BLaER1 (cell line): ENCODE measurements around the gene MMD.

Source experiments
- H3K27ac ChIP-seq: shearing (Covaris generic); formaldehyde crosslinking; 2 replicates; pipeline ENCODE4 v1.8.1; 2022
- H3K27me3 ChIP-seq: shearing (Covaris generic); formaldehyde crosslinking; 2 replicates; pipeline ENCODE4 v1.8.1; 2022
- H3K36me3 ChIP-seq: shearing (Covaris generic); formaldehyde crosslinking; 2 replicates; pipeline ENCODE4 v1.8.1; 2022
- H3K4me1 ChIP-seq: shearing (Covaris generic); formaldehyde crosslinking; 2 replicates; pipeline ENCODE4 v1.8.1; 2022
- H3K4me2 ChIP-seq: shearing (Covaris generic); formaldehyde crosslinking; 2 replicates; pipeline ENCODE4 v1.8.1; 2022
- H3K4me3 ChIP-seq: shearing (Covaris generic); formaldehyde crosslinking; 2 replicates; pipeline ENCODE4 v1.8.1; 2022
- H3K9ac ChIP-seq: shearing (Covaris generic); formaldehyde crosslinking; 2 replicates; pipeline ENCODE4 v1.8.1; 2022
- H3K9me3 ChIP-seq: shearing (Covaris generic); formaldehyde crosslinking; 2 replicates; pipeline ENCODE4 v1.8.1; 2022
- H4K20me1 ChIP-seq: shearing (Covaris generic); formaldehyde crosslinking; 2 replicates; pipeline ENCODE4 v1.8.1; 2022
- Cebpa-rat ChIP-seq: shearing (Covaris generic); IDR thresholded peaks from 2 replicates; pipeline ENCODE4 v1.8.1; 2022

MMD gene

DNA sequence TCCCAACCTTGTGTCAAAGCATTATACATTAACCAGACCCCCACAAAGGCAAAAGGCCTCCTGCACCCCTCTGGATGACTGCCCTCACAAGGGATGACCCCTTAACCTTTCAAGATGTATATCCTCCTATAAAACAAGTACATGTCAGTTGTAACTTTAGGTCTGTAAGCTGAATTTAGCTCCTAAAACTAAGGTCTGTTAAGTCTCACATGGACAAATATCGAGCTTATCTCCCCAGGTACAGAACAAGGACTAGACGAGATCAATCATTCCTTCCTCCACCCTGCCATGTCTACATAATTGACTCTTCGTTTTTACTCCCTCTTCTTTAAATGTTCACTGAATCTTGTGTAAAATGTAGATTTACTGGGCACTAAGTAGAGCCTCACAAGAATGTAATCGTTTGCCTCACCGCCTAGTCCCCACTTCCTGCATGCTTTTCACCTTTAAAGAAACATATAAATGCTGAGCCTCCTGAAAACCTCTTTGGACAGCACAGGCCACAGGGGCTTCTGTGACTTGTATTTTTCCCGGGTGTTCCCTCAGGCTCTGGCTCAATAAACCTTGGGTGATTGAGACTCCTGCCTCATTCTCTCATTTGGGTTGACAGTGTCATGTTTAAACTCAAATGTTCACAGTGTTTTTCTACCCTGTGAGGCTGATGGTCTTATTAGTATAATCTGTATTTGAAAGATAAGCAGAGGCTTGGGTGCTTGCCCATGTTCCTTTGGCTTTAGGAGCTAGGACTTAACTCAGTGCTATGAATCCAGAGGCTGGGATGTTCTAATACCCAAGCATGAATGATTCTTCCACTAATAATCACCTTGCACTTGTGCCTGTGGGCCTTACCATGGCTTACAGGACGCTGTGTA is 37.6 kb downstream of the MMD start:
- no peak overlapping the region for H3K27ac ChIP-seq
- H3K9me3 ChIP-seq, result no peaks in the 10 kb centered on the region
- no peak overlapping the region for H3K4me3 ChIP-seq
- no peak for TF ChIP-seq Cebpa-rat
- H3K4me1 ChIP-seq, result no peaks in the 10 kb centered on the region
- H3K36me3 ChIP-seq, result no peaks in the 10 kb centered on the region
- H3K4me2 ChIP-seq, result no peak overlapping the region
- no peak overlapping the region for H3K9ac ChIP-seq
- H3K27me3 ChIP-seq, result no peaks in the 10 kb centered on the region
- no peaks in the 10 kb centered on the region for H4K20me1 ChIP-seq

DNA sequence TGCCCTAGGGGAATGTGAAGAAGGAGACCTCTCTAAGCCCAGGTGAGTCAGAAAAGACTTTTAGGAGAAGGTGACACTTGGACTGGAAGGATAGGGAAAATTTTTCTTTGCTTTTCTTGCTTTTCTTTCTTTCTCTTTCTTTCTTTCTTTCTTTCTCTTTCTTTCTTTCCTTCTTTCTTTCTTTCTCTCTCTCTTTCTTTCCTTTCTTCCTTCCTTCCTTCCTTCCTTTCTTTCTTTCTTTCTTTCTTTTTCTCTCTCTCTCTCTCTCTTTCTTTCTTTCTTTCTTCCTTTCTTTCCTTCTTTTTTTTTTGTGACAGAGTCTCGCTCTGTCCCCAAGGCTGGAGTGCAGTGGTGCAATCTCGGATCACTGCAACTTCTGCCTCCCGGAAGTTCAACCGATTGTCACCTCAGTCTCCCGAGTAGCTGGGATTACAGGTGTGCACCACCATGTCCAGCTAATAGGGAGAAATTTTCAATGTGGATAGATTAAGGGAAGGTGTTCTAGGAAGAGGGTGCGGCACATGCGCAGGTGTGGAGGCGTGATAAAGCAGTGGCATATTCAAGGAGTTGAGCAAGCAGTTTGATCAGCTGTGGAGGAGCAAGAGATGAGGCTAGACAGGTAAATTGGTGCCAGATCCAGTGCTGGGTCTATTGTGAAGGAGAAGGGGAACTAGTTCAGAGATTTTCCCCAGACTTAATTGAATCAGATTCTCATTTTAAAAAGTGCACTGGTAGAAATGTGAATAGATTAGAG is 40.4 kb downstream of the MMD start:
- H3K36me3 ChIP-seq, result no peaks in the 10 kb centered on the region
- no peak overlapping the region for H3K4me3 ChIP-seq
- H3K27ac ChIP-seq, result no peak overlapping the region
- H4K20me1 ChIP-seq, result no peaks in the 10 kb centered on the region
- TF ChIP-seq Cebpa-rat, result no peak
- no peaks in the 10 kb centered on the region for H3K4me1 ChIP-seq
- no peak overlapping the region for H3K4me2 ChIP-seq
- no peaks in the 10 kb centered on the region for H3K27me3 ChIP-seq
- no peaks in the 10 kb centered on the region for H3K9me3 ChIP-seq
- no peak overlapping the region for H3K9ac ChIP-seq

GRCh38 chr17:55377671-55378275 is 43.9 kb downstream of the MMD start:
- H4K20me1 ChIP-seq, result no peaks in the 10 kb centered on the region
- no peak for TF ChIP-seq Cebpa-rat
- H3K4me3 ChIP-seq, result no peak overlapping the region
- peaks cover 17% of the 10 kb centered on the region for H3K9me3 ChIP-seq
- H3K27ac ChIP-seq, result no peak overlapping the region
- no peaks in the 10 kb centered on the region for H3K36me3 ChIP-seq
- H3K4me2 ChIP-seq, result no peak overlapping the region
- H3K4me1 ChIP-seq, result no peaks in the 10 kb centered on the region
- no peaks in the 10 kb centered on the region for H3K27me3 ChIP-seq
- H3K9ac ChIP-seq, result no peak overlapping the region

GRCh38 chr17:55368706-55369105 is 52.9 kb downstream of the MMD start:
- Histone ChIP-seq H3K4me2 (no peak overlapping the region), H3K27ac (no peak overlapping the region), H3K9me3 (peaks cover 51% of the 10 kb centered on the region), H3K9ac (no peak overlapping the region), H3K36me3 (no peaks in the 10 kb centered on the region), H3K4me1 (peaks cover 5% of the 10 kb centered on the region; the same call in 1 of the 2 replicates), H3K27me3 (no peaks in the 10 kb centered on the region), H3K4me3 (no peak overlapping the region), H4K20me1 (no peaks in the 10 kb centered on the region)
- no peak for TF ChIP-seq Cebpa-rat

DNA sequence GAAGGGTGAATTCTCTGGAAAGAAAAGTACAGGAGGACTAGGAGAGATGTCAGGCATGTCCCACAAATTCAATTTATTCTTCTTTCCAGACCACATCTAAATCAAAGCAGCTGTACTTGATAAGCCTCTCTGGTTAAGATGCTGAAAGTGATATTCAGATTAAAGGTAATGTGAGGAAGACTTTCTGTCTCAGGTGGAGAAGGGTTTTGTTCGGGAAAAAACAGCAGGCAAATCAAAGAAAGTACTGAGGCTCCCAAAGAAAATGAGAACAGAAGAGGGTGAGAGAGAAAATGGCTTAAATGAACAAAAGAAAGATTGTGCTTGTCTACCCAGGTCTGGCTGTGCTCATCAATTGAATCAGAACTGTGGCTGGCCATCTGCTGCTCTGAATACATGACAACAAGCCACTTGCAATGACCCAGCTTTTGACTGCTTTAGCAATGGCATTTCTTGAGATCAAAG is 55.6 kb downstream of the MMD start:
- Histone ChIP-seq H3K27me3 (no peaks in the 10 kb centered on the region), H3K9ac (no peak overlapping the region)

DNA sequence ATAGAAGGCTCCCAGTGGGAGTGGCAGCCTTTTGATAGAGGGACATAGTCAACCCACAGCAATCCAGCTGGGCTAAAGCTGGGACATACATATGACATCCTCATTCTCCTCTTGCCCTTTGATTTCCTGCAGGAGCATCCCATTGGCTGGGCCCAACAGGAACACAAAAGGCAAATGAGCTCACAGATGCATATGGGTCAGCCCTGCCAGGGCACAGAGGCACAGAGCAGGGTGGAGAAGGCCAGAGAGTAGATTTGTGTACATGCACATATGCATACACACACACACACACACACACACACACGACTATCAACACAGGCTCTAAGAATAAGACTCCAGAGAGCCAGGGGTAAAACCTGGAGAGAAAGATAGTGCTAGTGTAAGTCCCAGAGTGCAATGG is 58.6 kb downstream of the MMD start:
- no peaks in the 10 kb centered on the region for H3K36me3 ChIP-seq
- H3K4me2 ChIP-seq, result no peak overlapping the region
- H4K20me1 ChIP-seq, result no peaks in the 10 kb centered on the region
- peaks cover 19% of the 10 kb centered on the region for H3K9me3 ChIP-seq
- H3K4me1 ChIP-seq, result no peaks in the 10 kb centered on the region
- no peak for TF ChIP-seq Cebpa-rat
- H3K4me3 ChIP-seq, result no peak overlapping the region
- no peaks in the 10 kb centered on the region for H3K27me3 ChIP-seq
- no peak overlapping the region for H3K9ac ChIP-seq
- no peak overlapping the region for H3K27ac ChIP-seq

More for the DNA sequence above, 55.6 kb downstream of the MMD start:
- H3K36me3 ChIP-seq, result no peaks in the 10 kb centered on the region
- no peak overlapping the region for H3K4me3 ChIP-seq
- H3K4me2 ChIP-seq, result no peak overlapping the region
- H3K4me1 ChIP-seq, result peaks cover 5% of the 10 kb centered on the region; the same call in 1 of the 2 replicates
- TF ChIP-seq Cebpa-rat, result no peak
- peaks cover 30% of the 10 kb centered on the region for H3K9me3 ChIP-seq
- no peak overlapping the region for H3K27ac ChIP-seq
- H4K20me1 ChIP-seq, result no peaks in the 10 kb centered on the region

DNA sequence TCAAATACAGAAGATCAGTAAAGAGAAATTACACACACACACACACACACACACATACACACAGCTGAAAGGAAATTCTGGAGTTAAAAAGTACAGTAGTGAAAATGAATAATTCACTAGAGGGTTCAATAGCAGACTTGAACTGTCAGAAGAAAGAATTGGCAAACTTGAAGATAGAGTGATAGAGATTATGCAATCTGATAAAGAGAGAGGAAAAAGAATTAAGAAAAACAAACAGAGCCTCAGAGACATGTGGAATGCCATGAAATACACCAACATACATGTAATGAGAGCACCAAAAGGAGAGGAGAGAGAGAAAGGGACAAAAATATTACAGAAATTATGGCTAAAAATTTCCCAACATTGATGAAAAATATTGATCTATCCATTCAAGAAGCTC is 60.7 kb downstream of the MMD start:
- H3K27ac ChIP-seq, result no peak overlapping the region
- no peak overlapping the region for H3K4me2 ChIP-seq
- H3K36me3 ChIP-seq, result no peaks in the 10 kb centered on the region
- H3K4me3 ChIP-seq, result no peak overlapping the region
- no peaks in the 10 kb centered on the region for H3K4me1 ChIP-seq
- no peak overlapping the region for H3K9ac ChIP-seq
- no peak for TF ChIP-seq Cebpa-rat
- no peaks in the 10 kb centered on the region for H4K20me1 ChIP-seq
- no peaks in the 10 kb centered on the region for H3K27me3 ChIP-seq
- H3K9me3 ChIP-seq, result peaks cover 19% of the 10 kb centered on the region

DNA sequence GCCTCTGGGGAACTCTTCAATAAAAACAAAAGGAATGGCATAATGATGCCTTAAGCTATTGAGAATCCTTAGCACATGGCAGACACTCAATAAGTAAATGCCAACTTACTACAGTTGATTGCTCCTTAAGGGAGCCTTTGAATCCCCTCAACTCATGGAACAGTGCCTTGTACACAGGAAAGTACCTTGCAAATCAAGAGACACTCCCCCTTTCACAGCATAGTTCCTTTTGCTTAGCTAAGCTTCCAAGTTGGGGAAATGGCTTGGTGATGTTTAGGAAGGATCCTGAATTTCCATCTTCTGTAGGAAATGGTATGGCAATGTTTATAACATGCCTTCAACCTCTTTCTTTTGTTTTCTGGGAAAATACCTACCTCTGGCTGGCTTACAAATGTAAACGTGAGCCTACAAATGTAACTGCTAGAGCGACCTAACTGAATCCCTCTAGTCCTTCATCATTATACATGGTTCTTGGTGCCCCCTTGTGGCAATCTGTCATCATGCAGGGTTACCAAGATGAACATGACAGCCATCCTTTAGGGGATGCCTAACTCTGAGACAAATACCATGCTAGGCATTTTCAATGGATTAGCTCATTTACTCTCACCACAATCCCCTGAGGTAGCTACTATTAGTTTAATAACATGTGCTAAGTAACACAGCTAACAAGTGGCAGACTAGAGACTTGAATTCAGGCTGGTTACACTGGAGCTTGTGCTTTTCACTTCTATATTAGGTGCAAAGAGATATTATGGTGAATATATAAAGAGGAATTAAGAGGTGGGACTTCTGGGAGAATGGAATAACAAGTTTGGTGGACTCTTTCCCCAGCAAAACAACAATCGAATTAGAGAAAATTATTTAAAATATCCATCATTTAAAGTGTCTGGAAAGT is 65.0 kb downstream of the MMD start:
- no peaks in the 10 kb centered on the region for H3K4me1 ChIP-seq
- peaks cover 23% of the 10 kb centered on the region for H3K9me3 ChIP-seq
- H3K4me2 ChIP-seq, result no peak overlapping the region
- H3K4me3 ChIP-seq, result no peak overlapping the region
- H3K27me3 ChIP-seq, result no peaks in the 10 kb centered on the region
- H3K9ac ChIP-seq, result no peak overlapping the region
- no peaks in the 10 kb centered on the region for H3K36me3 ChIP-seq
- no peak for TF ChIP-seq Cebpa-rat
- no peak overlapping the region for H3K27ac ChIP-seq
- H4K20me1 ChIP-seq, result no peaks in the 10 kb centered on the region

- H3K9ac ChIP-seq, result no peak overlapping the region
- H3K4me3 ChIP-seq, result no peak overlapping the region
- no peaks in the 10 kb centered on the region for H3K36me3 ChIP-seq
- H3K9me3 ChIP-seq, result peaks cover 9% of the 10 kb centered on the region
- no peaks in the 10 kb centered on the region for H3K27me3 ChIP-seq
- H3K4me1 ChIP-seq, result no peaks in the 10 kb centered on the region
- no peak overlapping the region for H3K27ac ChIP-seq
- H4K20me1 ChIP-seq, result no peaks in the 10 kb centered on the region
- TF ChIP-seq Cebpa-rat, result no peak
- H3K4me2 ChIP-seq, result no peak overlapping the region
Measured at GRCh38 chr17:55354941-55355340, 66.7 kb downstream of the MMD start.
